HepG2 (cell line): ENCODE results near the gene EID1. TPM values are rescaled to one million over a fixed set of nuclear protein-coding genes. Genes with fewer than 3 reads are reported as not detected.

Experiments
- ATAC-seq: fragments of 200-7000 bp; cut with Tn5 transposase; 3 replicates; pipeline ENCODE4 v1.9.1; 2020; ENCODE audit warnings: mild to moderate bottlenecking, moderate library complexity
- BruUV-seq: library from RNA; stranded (reverse); fragments of 400-500 nt; replicated peaks from 2 replicates; lab custom pipeline; 2021; lab: Mats Ljungman, UMichigan
- CTCF ChIA-PET: fragments of 300-600 bp; formaldehyde crosslinking; extraction: SDS; loops from one replicate; lab custom pipeline; 2021; ENCODE audit warnings: low total read pairs, inconsistent platforms, low intra/inter-chr PET ratio; lab: Yijun Ruan, JAX
- POLR2A ChIA-PET: fragments of 350-600 bp; sonication (Branson Sonifier 250); formaldehyde crosslinking; loops from one replicate; lab custom pipeline; 2020; ENCODE audit warnings: antibody characterized with exemption, inconsistent platforms; lab: Yijun Ruan, JAX
- DNase-seq: peaks from one replicate; pipeline ENCODE4 v3.0.0-alpha.2; 2015; ENCODE audit warnings: low spot score
- FAIRE-seq: peaks from 3 replicates; lab custom pipeline; 2011; peaks lifted over from hg19 to GRCh38; lab: Jason Lieb, UNC
- H2AFZ ChIP-seq: one replicate; pipeline ENCODE4 v1.6.1; 2011; ENCODE audit warnings: low read length, inconsistent platforms
- H3K27ac ChIP-seq: fragments of 300-600 bp; 3 replicates; pipeline ENCODE4 v1.8.0; 2011; ENCODE audit warnings: mixed run types, mild to moderate bottlenecking, mixed read lengths, low read length, inconsistent platforms; ENCODE audit not compliant: insufficient read depth; ENCODE audit errors: extremely low read length
- H3K27me3 ChIP-seq, 2 experiments: fragments of 200-600 bp in 1 of 2; 2 replicates in 1 of 2; 3 replicates in 1 of 2; pipeline versions ENCODE4 v1.6.0 to v1.8.0; 2011; ENCODE audit warnings: low read length in 2 of 2, mild to moderate bottlenecking in 2 of 2, moderate library complexity in 2 of 2, inconsistent platforms in 1 of 2; ENCODE audit not compliant: insufficient read depth in 2 of 2, control insufficient read depth in 1 of 2
- H3K36me3 ChIP-seq, 2 experiments: fragments of 200-600 bp in 1 of 2; replicated peaks in 1 of 2; 2 replicates in 1 of 2; 3 replicates in 1 of 2; pipeline versions ENCODE4 v1.5.1 to v1.8.0; 2011; ENCODE audit warnings: low read length in 2 of 2, inconsistent platforms in 1 of 2; ENCODE audit not compliant: insufficient read depth in 2 of 2, control insufficient read depth in 1 of 2
- H3K4me1 ChIP-seq: 2 replicates; pipeline ENCODE4 v1.5.1; 2012; ENCODE audit warnings: low read length, inconsistent platforms; ENCODE audit not compliant: insufficient read depth
- H3K4me2 ChIP-seq: 2 replicates; pipeline ENCODE4 v1.6.0; 2011; ENCODE audit warnings: low read depth, low read length, inconsistent platforms
- H3K4me3 ChIP-seq, 3 experiments: fragments of 200-600 bp in 1 of 3; sonication (generic), shearing (Covaris generic) in 1 of 3; replicated peaks in 1 of 3; 2 replicates each; pipeline ENCODE4 v1.5.1; 2011 to 2016; ENCODE audit warnings: low read length in 3 of 3, inconsistent platforms in 2 of 3, low read depth in 2 of 3, mild to moderate bottlenecking in 2 of 3, control low read depth in 1 of 3, mixed read lengths in 1 of 3; ENCODE audit not compliant: insufficient read depth in 1 of 3
- H3K79me2 ChIP-seq: one replicate; pipeline ENCODE4 v1.6.1; 2011; ENCODE audit warnings: low read length, inconsistent platforms; ENCODE audit not compliant: insufficient read depth
- H3K9ac ChIP-seq: 2 replicates; pipeline ENCODE4 v1.6.0; 2011; ENCODE audit warnings: mild to moderate bottlenecking, low read depth, low read length, inconsistent platforms; ENCODE audit not compliant: insufficient read depth
- H3K9me3 ChIP-seq: 2 replicates; pipeline ENCODE4 v1.5.1; 2012; ENCODE audit warnings: mild to moderate bottlenecking, low read length
- H4K20me1 ChIP-seq: 2 replicates; pipeline ENCODE4 v1.6.0; 2011; ENCODE audit warnings: inconsistent platforms, mild to moderate bottlenecking, low read length, moderate library complexity; ENCODE audit not compliant: insufficient read depth
- ARID3A ChIP-seq: IDR thresholded peaks from 2 replicates; pipeline ENCODE4 v1.6.1; 2012; ENCODE audit warnings: low read depth, low read length, improper control_type of control experiment
- IKZF1 ChIP-seq: fragments of 450-650 bp; IDR thresholded peaks from 2 replicates; pipeline ENCODE4 v1.7.1; 2016
- KLF12 ChIP-seq: sonication (generic); formaldehyde crosslinking; IDR thresholded peaks from 2 replicates; pipeline ENCODE4 v1.4.0; 2020; ENCODE audit warnings: missing genetic modification reagents, borderline replicate concordance
- MEIS2 ChIP-seq: sonication (generic); formaldehyde crosslinking; IDR thresholded peaks from 2 replicates; pipeline ENCODE4 v1.9.0; 2021; ENCODE audit warnings: mild to moderate bottlenecking, missing genetic modification reagents
- ONECUT2 ChIP-seq: sonication (generic); formaldehyde crosslinking; IDR thresholded peaks from 2 replicates; pipeline ENCODE4 v1.4.0; 2020; ENCODE audit warnings: missing genetic modification reagents
- STAG1 ChIP-seq: sonication (generic); formaldehyde crosslinking; IDR thresholded peaks from 2 replicates; pipeline ENCODE4 v1.4.0; 2020; ENCODE audit warnings: missing genetic modification reagents
- ZFP36L2 ChIP-seq: sonication (generic); formaldehyde crosslinking; IDR thresholded peaks from 2 replicates; pipeline ENCODE4 v1.4.0; 2020; ENCODE audit warnings: missing genetic modification reagents
- ZNF496 ChIP-seq: sonication (generic); formaldehyde crosslinking; IDR thresholded peaks from 2 replicates; pipeline ENCODE4 v1.8.1; 2023; ENCODE audit warnings: mild to moderate bottlenecking, moderate library complexity, missing genetic modification reagents; ENCODE audit not compliant: insufficient replicate concordance
- WGBS: methylation state at CpG from one replicate; pipeline ENCODE4 v1.1.6; 2017; ENCODE audit warnings: low lambda C conversion rate; 5-methylcytosine and 5-hydroxymethylcytosine counted together
- in situ Hi-C: cut with HindIII; loops from 2 replicates; pipeline ENCODE4 v1.10.0; 2017; ENCODE audit warnings: low pct_unique_long_range_greater_than_20kb; ENCODE audit not compliant: extremely low pct_ligation_motif_present
- intact Hi-C: fragments of 100-400 bp; cut with micrococcal nuclease; formaldehyde crosslinking; loops from one replicate; pipeline ENCODE4 v1.10.0; 2022; ENCODE audit not compliant: unreplicated experiment
- polyA plus RNA-seq, 8 experiments: library from polyadenylated mRNA; depleted of rRNA in 3 of 8; stranded (reverse) in 7 of 8; unstranded in 1 of 8; fragments of >200 nt; fragmentation: Illumina TruSeq in 4 of 8; extraction: Trizol in 4 of 8; gene quantifications; 2 replicates each; pipeline versions ENCODE4 v1.2.1 to v1.2.3, GENCODE V29; 2011 to 2016; ENCODE audit warnings: low read depth in 4 of 8, missing spikeins in 1 of 8, mixed read lengths in 1 of 8; ENCODE audit not compliant: insufficient read depth in 1 of 8
- total RNA-seq, 5 experiments: library from RNA; depleted of rRNA; stranded (reverse); fragments of >200 nt; fragmentation: Illumina TruSeq; extraction: Trizol; gene quantifications; 2 replicates each; pipeline ENCODE4 v1.2.3, GENCODE V29; 2016; ENCODE audit warnings: low read depth in 1 of 5
- TF ChIP-seq, protein P1 (sequence below): sonication (generic); formaldehyde crosslinking; IDR thresholded peaks from 2 replicates; pipeline ENCODE4 v1.4.0; 2020; ENCODE audit warnings: missing genetic modification reagents

EID1 gene
- total and polyA plus RNA-seq, 2 of the 13 experiments (the other 11 are each of a cell fraction or from before 2014, with no cell fraction given): 2.2 to 5.4 TPM

DNA sequence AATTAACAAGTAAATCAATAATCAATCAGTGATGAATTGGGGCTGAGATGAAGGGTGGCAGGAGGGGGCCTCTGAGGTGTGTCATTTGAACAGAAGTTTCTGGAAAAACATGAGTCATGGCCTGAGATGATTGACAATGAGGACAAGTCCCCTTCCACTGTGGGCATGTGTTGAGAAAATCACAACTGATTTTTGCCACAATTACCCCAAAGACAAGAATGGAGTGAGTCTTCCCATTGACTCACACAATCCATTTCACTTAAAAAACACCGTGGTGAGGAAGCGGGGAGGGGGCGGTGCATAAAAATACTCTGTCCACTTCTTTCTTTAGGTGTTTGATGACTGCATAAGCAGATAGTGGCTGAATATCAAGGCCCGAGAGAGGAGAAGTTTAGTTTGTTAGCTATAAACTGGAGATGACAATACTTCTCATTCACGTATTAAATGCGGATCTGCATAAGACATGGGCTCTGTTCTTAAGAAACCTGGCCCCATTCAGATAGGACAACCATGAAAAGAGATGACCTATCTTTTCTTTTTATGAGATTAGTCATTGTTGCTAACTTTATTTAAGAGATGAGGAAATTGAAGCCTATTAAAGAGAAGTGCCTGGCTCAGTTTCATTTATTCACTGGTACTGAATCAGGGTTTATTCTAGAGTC is 51.1 kb downstream of the EID1 start:
- no peak for FAIRE-seq

More for the DNA sequence above, 51.1 kb downstream of the EID1 start:
- Histone ChIP-seq H2AFZ (no peak overlapping the region), H3K79me2 (no peaks in the 10 kb centered on the region), H3K27me3 (no peaks in the 10 kb centered on the region; a peak in 1 of 5 replicates), H3K4me1 (no peaks in the 10 kb centered on the region), H3K9me3 (no peaks in the 10 kb centered on the region), H3K9ac (no peak overlapping the region), H3K27ac (no peak overlapping the region), H4K20me1 (no peaks in the 10 kb centered on the region), H3K4me2 (no peak overlapping the region)
- no TSS peak for BruUV-seq
- CTCF ChIA-PET: no interaction called here
- no peak for DNase-seq
- intact Hi-C loops: no loop called here
- no peak for ATAC-seq
- POLR2A ChIA-PET: no interaction called here
- TF ChIP-seq MEIS2 (CRISPR knock-in tag) (no peak), ARID3A (no peak), ZFP36L2 (CRISPR knock-in tag) (no peak), ZNF496 (CRISPR knock-in tag) (no peak), ONECUT2 (CRISPR knock-in tag) (no peak), KLF12 (no peak), IKZF1 (no peak), STAG1 (CRISPR knock-in tag) (no peak)
- TF ChIP-seq, protein P1, sequence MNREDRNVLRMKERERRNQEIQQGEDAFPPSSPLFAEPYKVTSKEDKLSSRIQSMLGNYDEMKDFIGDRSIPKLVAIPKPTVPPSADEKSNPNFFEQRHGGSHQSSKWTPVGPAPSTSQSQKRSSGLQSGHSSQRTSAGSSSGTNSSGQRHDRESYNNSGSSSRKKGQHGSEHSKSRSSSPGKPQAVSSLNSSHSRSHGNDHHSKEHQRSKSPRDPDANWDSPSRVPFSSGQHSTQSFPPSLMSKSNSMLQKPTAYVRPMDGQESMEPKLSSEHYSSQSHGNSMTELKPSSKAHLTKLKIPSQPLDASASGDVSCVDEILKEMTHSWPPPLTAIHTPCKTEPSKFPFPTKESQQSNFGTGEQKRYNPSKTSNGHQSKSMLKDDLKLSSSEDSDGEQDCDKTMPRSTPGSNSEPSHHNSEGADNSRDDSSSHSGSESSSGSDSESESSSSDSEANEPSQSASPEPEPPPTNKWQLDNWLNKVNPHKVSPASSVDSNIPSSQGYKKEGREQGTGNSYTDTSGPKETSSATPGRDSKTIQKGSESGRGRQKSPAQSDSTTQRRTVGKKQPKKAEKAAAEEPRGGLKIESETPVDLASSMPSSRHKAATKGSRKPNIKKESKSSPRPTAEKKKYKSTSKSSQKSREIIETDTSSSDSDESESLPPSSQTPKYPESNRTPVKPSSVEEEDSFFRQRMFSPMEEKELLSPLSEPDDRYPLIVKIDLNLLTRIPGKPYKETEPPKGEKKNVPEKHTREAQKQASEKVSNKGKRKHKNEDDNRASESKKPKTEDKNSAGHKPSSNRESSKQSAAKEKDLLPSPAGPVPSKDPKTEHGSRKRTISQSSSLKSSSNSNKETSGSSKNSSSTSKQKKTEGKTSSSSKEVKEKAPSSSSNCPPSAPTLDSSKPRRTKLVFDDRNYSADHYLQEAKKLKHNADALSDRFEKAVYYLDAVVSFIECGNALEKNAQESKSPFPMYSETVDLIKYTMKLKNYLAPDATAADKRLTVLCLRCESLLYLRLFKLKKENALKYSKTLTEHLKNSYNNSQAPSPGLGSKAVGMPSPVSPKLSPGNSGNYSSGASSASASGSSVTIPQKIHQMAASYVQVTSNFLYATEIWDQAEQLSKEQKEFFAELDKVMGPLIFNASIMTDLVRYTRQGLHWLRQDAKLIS (CRISPR knock-in tag): no peak
- TF ChIP-seq, all 625 proteins: peak for 0
- in situ Hi-C loops: no loop called here
- WGBS: 71% methylated on average over 6 of the region's 6 CpGs
- Histone ChIP-seq H3K36me3 (no peaks in the 10 kb centered on the region), H3K4me3 (no peak overlapping the region)
